CD4-positive, alpha-beta T cell treated with Interleukin-15 for 4 hours (primary cell): Measurements from ENCODE around the gene PRR23C.
"Not testable (repeated sequence)": the region's sequence is repeated elsewhere in the genome, so short reads cannot be mapped to it uniquely, and the experiment has no call there.

Experiments
- DNase-seq: peaks from one replicate; pipeline ENCODE4 v3.0.0-alpha.2; 2020; ENCODE audit warnings: low spot score

The PRR23C gene

DNA sequence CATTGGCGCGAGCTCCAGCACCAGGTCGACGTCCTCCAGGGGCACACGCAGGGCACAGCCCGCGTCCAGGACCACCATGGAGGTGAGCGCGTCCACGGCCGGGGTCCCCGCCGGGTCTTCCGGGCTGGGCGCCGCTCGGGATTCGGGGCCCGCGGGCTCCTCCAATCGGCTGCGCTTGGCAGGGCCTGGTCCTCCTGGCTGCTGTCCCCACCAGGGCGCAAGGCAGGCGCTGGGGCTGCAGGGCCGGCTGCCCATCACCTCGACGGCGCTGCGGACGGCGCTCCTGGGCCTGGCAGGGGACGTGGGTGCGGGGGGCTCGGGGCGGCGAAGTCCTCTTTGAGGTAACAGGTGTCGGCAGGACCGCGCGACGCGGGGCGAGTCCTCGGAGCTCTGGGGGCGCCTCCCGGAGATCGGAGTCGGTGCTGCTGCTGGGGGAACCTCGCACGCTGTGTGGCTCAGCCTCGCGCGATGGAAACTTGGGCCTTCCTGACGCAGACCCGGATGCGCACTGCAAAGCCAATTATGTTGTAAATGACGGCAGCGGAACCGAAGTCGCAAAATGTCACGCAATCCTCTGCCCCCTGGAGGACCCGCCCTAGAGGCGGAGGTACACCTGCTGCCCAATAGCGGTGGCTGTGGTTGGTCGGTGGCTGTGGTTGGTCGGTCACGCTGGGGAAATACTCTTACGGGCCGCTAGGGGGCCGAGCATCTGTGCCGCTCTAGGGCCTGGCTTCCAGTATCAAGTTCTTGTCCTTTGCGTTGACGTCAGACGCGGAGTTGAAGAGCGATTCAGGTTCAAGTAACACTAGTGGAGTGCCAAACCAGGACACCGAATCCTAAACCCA, at the start of gene PRR23C:
PRR23C (minus strand) TSS at position 527 of the 845 bp plus-strand sequence; CDS start at position 255, 272 bp downstream.
- no peak for DNase-seq

DNA sequence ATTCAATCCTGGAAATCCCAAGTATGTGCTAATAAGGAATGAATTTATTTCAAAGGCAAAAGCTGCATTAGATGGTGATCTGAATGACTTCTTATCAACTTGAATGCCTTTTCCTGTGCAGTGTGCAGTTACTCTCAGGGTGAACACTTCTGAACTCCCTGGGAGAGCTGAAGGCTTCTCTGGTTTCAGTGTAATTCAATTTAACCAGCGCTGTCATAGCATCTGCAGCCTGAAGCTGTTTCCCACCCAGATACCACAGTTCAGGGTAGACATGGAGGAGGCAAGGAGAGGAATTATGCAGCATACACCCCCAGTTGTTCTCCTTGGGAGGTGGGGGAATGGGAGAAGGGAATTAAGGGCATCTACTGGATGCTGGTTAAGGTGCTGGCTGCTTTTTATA, 49.1 kb upstream of the PRR23C start:
- DNase-seq: no peak

DNA sequence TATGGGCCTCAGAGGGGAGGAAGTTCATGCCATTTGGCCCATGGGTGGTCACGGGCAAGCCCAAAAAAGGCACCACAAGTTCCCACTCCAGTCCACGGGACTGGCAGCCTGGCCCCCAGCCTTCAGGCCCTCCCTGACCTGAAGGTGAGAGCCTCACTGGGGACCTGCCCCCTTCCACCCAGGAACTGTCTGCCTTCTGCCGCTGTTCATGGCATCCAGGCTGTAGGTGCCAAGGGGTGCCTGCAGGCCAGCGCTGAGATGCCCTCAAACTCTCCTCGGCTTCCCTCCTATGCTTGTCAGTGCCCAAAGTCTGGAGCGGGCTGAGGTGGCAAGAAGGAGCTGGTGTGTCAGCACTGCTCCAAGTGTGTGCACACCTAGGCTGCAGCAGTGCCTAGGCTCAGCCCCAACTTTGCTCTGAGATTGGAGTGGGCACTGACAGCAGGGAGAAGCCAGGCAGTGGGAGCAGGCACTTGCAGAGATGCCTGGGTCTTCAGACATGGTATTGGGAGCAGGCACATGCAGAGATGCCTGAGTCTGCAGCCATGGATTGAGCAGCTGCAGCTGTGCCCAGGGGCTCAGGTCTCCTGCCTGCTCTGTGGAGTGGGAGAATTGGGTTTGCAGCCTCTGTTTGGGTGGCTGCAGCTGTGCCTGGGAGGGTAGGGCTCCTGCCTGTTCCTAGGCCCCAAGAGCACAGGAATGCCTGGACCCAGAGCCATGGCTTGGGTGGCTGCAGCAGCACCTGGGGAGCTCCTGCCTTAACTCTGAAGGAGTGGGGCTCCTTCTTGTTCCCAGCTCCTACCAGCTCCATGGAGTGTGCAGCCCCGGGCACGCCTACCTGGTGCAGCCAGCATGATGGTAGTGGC, 44.0 kb upstream of the PRR23C start:
- no peak for DNase-seq

DNA sequence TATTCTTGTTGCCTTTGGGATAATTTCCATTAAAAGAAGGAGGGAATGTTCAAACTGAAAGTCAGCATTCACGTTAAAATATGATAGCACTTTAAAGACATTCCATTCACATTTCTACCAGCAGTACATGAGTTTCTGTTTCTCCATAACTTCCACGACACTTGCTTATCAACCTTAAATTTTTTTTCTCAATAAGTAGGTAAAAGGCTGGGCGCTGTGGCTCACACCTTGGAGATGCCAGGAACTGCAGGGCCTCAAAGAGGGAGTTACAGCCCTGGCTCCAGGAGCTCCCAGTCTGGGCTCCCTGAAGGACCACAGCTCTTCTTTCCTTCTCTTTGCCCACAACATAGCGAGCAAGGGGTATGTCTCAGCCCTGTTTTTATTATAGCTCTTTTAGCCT, 42.9 kb upstream of the PRR23C start:
- DNase-seq: no peak

DNA sequence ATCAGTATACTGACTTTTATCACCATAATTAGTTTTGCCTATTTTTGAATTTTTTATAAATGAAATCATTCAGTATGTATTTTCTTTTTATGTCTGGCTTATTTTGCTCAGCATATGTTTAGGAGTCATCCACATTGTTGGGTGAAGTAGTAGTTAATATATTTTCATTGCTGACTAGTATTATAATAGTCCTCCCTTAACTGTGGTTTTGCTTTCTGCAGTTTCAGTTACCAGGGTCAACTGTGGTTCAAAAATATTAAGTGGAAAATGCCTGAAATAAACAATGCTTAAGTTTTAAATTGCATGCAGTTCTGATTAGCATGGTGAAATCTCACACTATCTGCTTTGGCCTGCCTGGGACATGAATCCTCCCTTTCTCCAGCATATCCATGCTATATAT, 39.5 kb upstream of the PRR23C start:
- no peak for DNase-seq

DNA sequence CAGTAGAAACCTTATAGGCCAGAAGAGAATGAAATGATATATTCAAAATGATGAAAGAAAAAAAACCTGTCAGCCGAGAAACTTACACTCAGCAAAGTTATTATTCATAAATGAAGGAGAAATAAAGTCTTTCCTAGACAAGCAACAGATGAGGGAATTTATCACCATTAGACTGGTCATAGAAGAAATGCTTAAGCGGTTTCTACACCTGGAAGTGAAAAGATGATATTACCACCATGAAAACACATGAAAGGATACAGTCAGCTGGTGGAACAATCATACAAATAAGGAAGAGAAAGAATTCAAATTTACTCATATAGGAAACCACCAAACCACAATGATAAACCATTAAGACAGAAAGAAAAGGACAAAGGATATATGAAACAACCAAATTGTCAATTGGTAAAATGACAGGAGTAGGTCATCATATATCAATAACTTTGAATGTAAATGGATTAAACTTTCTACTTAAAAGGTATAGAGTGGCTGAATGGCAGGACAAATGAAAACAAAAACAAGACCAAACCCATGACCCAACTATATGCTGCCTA, 29.9 kb upstream of the PRR23C start:
- DNase-seq: no peak

DNA sequence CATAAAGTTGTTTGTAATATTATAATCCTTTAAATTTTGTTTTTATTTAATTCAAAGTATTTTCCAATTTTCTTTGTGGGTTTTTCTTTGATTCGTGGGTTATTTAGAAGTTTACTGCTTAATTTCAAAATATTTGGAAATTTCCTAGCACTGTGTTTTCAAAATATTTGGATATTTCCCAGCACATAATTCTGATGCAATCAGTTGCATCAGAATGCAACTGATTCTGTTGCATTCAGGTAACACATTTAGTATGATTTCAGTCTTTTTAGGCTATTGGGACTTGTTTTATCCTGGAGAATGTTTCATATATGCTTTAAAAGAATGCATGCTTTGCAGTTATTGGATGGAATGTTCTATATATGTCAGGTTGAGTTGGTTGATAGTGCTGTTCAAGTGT, 18.2 kb upstream of the PRR23C start:
- no peak for DNase-seq

DNA sequence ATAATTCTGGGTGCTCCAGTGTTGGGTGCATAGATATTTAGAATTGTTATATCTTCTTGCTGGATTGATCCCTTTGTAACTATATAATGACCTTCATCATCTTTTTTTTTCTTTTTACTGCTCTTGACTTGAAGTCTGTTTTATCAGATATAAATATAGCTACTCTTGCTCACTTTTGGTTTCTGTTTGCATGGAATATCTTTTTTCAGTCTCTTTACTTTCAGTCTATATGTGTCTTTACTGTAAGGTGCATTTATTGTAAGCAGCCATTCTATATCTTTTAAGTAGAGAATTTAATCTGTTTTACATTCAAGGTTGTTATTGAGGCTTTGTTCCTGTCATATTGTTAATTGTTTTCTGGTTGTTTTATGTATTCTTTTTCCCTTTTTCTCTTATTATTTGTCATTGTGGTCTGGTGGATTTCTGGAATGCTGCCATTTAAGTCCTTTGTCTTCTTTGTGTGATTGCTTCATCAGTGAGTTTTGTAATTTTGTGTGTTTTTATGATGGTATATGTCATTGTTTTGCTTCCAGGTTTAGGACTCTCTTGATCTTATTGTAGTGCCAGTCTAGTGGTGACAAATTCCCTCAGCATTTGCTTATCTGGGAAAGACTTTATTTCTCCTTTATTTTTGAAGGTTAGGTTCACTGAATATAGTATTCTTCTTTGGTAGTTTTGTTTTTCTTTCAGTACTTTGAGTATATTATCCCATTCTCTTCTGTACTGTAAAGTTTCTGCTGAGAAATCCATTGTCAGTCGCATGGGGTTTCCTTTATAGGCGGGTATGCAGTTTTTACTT, 8.3 kb upstream of the PRR23C start:
- DNase-seq: no peak

DNA sequence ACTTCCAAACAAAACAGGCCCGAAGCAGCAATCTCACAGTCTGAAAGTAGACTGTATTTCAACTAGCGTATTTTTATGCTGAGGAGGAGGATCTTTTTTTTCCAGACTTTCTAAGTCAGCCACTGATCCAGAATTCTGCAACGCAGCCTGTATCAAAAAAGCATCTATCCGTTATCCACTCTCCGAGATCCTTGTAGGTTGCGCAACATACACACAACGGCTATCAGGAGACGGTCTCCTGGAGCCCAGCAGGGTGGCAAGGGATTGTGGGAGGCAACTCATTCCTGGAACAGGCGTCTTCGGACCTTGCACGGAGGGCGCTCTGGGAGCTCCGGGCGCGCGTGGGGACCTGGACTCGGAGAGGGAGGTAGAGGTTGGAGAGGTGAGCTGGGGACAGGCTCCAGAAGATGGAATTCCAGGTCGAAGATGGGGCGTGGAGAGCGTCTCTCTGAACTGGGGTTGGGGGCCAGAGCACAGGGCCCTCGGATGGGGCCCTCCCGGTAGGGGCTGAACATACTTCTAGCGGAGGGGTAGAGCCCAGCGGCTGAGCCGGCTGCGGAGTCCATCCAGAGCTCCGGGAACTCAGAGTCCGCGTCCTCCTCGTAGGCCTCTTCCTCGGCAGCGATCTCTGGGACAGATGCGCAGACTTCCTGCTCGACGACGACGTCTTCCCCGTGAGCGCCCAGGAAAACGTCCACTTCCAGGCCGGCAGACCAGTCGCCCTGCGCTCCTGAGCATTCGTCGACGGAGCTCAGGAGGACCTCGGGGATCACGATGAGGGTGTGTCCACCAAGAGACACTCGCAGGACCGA, 932 bp downstream of the PRR23C start:
- DNase-seq: no peak

DNA sequence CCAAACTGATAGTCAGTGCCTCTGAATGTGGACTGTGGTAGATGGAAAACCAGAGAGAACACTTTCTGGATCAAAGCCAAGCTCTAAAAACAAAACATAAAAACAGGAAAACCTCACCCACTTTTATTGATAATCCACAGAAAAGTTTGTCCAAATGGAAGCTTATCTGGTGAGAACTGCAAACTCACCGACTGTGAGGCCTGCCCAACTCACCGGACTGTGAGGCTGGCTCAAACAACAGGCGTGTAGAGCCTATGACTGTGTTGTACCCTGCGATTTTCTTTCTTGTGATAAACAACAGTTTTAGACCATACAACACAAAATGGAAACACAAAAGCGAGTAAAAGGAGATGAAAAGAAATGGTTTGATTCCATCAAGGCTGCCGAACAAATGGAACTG, 7.2 kb downstream of the PRR23C start:
- no peak for DNase-seq

DNA sequence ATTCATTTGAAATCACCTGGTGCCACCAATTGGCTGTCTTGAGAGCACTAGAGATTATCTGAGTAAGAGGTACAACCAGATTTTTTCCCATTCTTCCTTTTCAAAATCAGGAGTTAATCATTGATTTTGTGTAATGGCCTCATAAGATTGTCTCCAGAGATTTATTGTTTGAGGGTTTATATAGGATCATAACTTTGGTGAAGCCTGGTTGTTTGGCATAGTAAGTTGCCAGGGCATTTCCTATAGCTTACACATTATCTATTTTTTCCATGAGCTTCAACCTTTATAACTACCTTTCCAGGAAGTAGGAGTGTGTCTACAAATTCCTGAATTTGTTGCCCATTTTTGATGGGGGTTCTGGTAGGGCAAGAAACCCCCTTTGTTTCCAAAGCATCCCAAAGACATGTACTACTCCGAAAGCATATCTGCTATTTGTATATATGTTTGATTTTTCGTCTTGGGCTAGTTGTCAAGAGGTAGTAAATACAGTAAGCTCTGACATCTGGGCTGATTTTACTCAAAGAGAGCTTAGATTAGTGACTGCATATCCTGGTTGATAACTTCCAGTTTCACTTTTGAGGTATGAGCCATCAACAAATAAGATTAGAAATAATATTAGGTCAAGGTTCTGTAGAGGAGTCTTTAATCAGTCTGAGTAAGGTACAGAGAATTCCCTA, 12.2 kb downstream of the PRR23C start:
- no peak for DNase-seq

DNA sequence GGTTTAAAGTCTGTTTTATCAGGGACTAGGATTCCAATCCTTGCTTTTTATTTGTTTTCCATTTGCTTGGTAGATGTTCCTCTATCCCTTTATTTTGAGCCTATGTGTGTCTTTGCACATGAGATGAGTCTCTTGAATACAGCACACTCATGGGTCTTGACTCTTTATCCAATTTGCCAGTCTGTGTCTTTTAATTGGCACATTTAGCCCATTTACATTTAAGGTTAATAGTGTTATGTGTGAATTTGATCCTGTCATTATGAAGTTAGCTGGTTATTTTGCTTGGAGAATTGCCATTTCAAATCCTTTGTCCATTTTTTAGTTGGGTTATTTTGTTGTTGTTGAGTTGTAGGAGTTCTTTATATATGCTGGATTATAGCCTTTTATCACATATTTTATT, 14.1 kb downstream of the PRR23C start:
- DNase-seq: not testable (repeated sequence)

DNA sequence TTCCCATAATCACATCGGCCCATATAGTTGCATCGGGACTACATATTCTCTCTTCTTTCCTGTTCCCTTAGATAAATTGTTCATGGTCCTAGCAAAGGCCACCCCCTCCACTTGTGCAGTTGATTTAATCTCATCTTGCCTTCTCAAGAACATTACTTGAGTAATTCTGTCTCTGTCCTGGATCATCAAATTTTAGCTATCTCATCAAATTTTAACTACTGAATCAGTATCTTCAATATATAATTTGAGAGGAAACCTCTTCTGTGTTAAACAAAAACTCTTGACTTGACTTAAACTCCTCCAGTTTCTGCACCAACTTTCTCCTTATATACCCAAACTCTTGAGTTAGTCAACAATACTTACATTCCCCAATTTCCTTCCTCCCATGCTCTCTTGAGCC, 19.7 kb downstream of the PRR23C start:
- DNase-seq: no peak

DNA sequence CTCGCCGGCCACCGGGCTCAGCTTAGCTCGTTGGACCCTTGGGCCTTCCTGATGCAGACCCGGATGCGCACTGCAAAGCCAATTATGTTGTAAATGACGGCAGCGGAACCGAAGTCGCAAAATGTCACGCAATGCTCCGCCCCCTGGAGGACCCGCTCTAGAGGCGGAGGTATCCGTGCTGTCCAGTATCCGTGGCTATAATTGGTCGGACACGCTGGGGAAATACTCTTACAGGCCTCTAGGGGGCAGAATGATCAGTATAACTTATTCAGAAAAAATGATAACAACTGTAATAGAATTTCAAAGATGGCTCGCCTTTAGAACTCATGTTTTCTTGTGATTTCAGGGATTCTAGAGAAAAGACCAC, 23.8 kb downstream of the PRR23C start, which contains the start of gene PRR23B:
PRR23B (minus strand) TSS at position 59 of the 367 bp plus-strand sequence. CDS start 265 bp downstream, outside the sequence.
- DNase-seq: no peak

DNA sequence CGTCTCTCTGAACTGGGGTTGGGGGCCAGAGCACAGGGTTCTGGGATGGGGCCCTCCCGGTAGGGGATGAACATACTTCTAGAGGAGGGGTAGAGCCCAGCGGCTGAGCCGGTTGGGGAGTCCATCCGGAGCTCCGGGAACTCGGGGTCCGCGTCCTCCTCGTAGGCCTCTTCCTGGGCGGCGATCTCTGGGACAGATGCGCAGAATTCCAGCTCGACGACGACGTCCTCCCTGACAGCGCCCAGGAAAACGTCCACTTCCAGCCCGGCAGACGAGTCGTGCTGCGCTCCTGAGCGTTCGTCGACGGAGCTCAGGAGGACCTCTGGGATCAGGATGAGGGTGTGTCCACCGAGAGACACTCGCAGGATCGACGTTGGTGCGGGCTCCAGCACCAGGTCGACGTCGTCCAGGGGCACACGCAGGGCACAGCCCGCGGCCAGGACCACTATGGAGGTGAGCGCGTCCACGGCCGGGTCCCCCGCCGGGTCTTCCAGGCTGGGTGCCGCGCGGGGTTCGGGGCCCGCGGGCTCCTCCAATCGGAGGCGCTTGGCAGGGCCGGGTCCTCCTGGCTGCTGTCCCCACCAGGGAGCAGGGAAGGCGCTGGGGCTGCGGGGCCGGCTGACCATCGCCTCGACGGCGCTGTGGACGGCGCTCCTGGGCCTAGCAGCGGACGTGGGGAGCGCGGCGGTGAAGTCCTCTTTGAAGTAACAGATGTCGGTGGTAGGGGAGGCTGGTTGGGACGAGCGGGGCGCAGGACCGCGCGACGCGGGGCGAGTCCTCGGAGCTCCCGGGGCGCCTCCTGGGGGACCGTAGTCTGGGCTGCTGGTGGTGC, 24.4 kb downstream of the PRR23C start:
- no peak for DNase-seq

DNA sequence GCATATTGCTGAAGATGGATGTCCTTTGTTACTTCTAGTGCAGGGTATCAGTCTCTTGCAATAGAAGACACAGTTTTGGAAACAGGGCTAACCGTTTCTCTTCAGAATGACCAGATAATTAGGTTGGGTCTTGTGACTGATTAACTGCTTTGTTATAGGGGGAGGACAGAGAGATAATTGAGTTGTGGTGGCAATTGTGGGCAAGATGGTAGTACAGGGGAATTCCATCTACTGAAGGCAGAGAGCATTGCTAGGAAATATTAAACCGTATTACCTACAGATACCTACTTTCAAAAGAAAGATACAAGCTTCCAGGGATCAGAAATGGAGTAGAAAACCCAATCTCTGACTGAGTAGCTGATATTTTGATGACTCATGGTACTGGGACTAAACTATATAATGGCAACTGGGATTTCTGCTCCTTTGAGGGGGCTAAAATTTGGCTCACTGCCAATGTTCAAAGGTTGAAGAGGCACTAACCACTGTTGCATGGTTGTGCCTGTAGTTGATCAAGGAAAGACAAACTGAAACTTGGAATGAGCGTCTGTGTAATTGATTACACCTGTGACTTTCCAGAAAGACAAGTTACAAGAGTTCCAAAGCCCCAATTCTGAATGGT, 28.2 kb downstream of the PRR23C start:
- DNase-seq: no peak

DNA sequence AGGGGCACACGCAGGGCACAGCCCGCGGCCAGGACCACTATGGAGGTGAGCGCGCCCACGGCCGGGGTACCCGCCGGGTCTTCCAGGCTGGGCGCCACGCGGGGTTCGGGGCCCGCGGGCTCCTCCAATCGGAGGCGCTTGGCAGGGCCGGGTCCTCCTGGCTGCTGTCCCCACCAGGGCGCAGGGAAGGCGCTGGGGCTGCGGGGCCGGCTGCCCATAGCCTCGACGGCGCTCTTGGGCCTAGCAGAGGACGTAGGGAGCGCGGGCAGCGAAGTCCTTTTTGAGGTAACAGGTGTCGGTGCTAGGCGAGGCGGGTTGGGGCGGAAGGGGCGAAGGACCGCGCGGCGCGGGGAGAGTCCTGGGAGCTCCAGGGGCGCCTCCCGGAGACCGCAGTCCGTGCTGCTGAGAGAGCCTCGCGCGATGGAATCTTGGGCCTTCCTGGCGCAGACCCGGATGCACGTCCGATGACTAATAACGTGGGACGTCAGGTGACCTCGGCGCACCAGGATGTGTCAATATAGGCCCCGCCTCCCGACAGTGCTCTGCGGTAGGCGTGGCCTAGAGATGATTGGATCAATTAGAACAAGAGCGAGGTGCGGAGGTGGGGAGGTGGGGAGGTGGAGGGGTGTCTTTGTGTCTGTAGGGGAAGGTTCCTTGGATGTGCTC, 38.5 kb downstream of the PRR23C start, which contains the start of gene PRR23A:
PRR23A (minus strand) TSS at position 218 of the 666 bp plus-strand sequence; CDS start at position 218, 0 bp downstream.
- no peak for DNase-seq

DNA sequence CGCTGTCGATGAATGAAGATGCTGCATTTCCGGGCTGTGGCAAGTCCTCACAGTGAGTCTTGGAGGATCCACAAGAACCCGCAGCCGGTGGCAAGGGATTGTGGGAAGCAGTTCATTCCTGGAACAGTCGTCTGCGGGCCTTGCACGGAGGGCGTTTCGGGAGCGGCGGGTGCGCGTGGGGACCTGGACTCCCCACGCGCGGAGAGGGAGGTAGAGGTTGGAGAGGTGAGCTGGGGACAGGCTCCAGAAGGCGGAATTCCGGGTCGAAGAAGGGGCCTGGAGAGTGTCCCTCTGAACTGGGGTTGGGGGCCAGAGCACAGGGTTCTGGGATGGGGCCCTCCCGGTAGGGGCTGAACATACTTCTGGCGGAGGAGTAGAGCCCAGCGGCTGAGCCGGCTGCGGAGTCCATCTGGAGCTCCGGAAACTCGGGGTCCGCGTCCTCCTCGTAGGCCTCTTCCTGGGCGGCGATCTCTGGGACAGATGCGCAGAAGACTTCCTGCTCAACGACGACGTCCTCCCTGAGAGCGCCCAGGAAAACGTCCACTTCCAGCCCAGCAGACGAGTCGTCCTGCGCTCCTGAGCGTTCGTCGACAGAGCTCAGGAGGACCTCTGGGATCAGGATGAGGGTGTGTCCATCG, 39.2 kb downstream of the PRR23C start:
- DNase-seq: no peak
